Measurements from ENCODE around the gene CYYR1.
"Not testable (repeated sequence)": the region's sequence is repeated elsewhere in the genome, so short reads cannot be mapped to it uniquely, and the experiment has no call there.

DNA sequence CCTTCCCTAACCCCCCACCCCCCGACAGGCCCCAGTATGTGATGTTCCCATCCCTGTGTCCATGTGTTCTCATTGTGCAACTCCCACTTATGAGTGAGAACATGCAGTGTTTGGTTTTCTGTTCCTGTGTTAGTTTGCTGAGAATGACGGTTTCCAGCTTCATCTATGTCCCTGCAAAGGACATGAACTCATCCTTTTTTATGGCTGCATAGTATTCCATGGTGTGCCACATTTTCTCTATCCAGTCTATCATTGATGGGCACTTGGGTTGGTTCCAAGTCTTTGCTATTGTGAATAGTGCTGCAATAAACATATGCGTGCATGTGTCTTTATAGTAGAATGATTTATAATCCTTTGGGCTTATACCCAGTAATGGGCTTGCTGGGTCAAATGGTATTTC, 114.2 kb downstream of the CYYR1 start:
- TF ChIP-seq POLR2AphosphoS5 (IDR thresholded peaks at IDR 0.05; ENCODE audit: borderline replicate concordance, low read depth, low read length); EZH2 (IDR thresholded peaks at IDR 0.05); FOXP2 (optimal IDR thresholded peaks at IDR 0.05; ENCODE audit: control extremely low read depth, extremely low read length, insufficient read depth): not testable (repeated sequence)
